ENCODE measurements around the gene RIC3. TPM values are rescaled to one million over a fixed set of nuclear protein-coding genes. Genes with fewer than 3 reads are reported as not detected.

Gene RIC3
- polyA plus RNA-seq, 1 experiment, result not detected

- DNase-seq (ENCODE audit: low read depth), result no peak
- Histone ChIP-seq H3K36me3 (ENCODE audit: control insufficient read depth, insufficient read depth, low read length) (no peaks in the 10 kb centered on the region), H3K4me3 (ENCODE audit: low read depth, low read length) (no peak overlapping the region), H3K27me3 (ENCODE audit: control insufficient read depth, insufficient read depth, low read length) (no peaks in the 10 kb centered on the region)
- ChIA-PET CTCF (interaction anchor here (0.9 to 3.6 kb wide), 5 partner anchors 12 to 62 kb away, joined by 3 to 21 read pairs (median 5); no protein-coding TSS in a partner anchor), POLR2A (no interaction called here)
- no peak for TF ChIP-seq CTCF (IDR thresholded peaks at IDR 0.05; ENCODE audit: insufficient read depth, low read depth, low read length)
Measured at GRCh38 chr11:8067929-8068575, 100.8 kb downstream of the RIC3 start.

DNA sequence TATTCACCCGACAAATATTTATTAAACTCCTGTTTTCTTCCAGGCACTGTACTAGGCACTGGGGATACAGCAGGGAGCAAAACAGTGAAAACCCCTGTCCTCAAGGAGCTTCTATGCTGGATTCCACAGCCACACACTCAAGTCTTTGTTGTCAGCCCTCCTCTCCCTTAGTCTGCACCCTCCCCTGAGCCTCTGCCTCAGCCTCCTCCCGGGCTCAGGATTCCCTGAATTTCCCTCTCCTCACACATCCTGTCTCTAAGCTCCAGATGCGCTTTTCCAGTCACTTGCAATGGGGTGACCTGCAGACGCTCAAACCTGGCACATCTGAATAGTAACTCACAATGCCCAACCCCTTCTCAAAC lies 101.3 kb downstream of the RIC3 start:
- no peak for TF ChIP-seq CTCF (IDR thresholded peaks at IDR 0.05; ENCODE audit: insufficient read depth, low read depth, low read length)
- DNase-seq (ENCODE audit: low read depth), result no peak
- ChIA-PET CTCF (interaction anchor here (0.9 to 3.6 kb wide), 6 partner anchors 12 to 61 kb away, joined by 3 to 21 read pairs (median 6); no protein-coding TSS in a partner anchor), POLR2A (no interaction called here)
- no peaks in the 10 kb centered on the region for H3K36me3 ChIP-seq (ENCODE audit: control insufficient read depth, insufficient read depth, low read length)
- no peak overlapping the region for H3K4me3 ChIP-seq (ENCODE audit: low read depth, low read length)
- no peaks in the 10 kb centered on the region for H3K27me3 ChIP-seq (ENCODE audit: control insufficient read depth, insufficient read depth, low read length)

- Histone ChIP-seq H3K36me3 (ENCODE audit: control insufficient read depth, insufficient read depth, low read length) (no peaks in the 10 kb centered on the region), H3K27me3 (ENCODE audit: control insufficient read depth, insufficient read depth, low read length) (no peaks in the 10 kb centered on the region), H3K4me3 (ENCODE audit: low read depth, low read length) (no peak overlapping the region)
- CTCF ChIA-PET, result interaction anchor here (0.9 to 3.6 kb wide), 7 partner anchors 10 to 60 kb away, joined by 3 to 21 read pairs (median 5); no protein-coding TSS in a partner anchor
- no peak for DNase-seq (ENCODE audit: low read depth)
- POLR2A ChIA-PET, result no interaction called here
- no peak for TF ChIP-seq CTCF (IDR thresholded peaks at IDR 0.05; ENCODE audit: insufficient read depth, low read depth, low read length)
Measured at GRCh38 chr11:8066911-8067455, 101.8 kb downstream of the RIC3 start.

DNA sequence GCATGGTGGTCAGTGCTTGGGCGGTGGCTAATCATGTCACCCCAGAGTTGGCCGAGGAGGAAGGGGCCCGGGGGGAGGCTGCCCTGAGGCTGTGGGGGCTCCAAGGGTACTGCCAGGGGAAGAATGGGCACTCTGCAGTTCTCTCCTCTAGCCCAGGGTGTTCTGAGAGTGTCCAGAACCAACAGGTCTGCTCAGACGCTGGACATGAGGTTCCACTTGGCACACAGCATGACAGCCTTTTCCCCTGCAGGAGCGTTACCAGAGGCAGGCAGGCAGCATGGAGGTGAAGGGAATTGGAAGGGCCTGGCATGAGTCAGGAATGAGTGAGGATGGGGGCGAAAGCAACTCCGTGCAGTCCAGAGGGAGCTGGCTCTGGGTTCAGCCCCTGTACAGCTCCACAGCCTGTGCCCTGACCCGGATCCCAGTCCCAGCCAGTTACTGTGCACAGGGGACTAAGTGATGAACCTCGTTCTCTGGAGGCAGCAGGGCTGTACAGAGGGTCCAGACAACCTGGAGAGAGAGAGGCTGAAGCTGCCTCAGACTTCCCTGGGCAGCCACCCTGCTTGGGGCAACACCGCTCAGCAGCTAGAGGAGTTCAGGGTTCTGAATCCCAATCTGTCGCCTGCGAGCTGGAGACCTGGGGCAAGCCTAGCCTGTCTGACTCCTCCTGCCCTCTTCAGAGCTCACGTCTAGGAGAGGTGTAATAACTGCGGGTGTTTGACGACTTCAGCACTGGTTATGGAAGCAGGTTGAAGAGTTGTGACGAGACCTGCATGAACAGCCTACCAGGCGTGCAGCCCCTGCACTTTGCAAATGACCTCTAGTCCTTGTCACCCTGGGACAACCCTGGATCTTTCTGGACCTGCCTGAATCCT lies 102.6 kb downstream of the RIC3 start:
- H3K36me3 ChIP-seq (ENCODE audit: control insufficient read depth, insufficient read depth, low read length), result no peaks in the 10 kb centered on the region
- ChIA-PET POLR2A (no interaction called here), CTCF (interaction anchor here (0.6 to 3.6 kb wide), 6 partner anchors 9 to 60 kb away, joined by 3 to 21 read pairs (median 6); no protein-coding TSS in a partner anchor)
- no peak for DNase-seq (ENCODE audit: low read depth)
- H3K27me3 ChIP-seq (ENCODE audit: control insufficient read depth, insufficient read depth, low read length), result no peaks in the 10 kb centered on the region
- no peak for TF ChIP-seq CTCF (IDR thresholded peaks at IDR 0.05; ENCODE audit: insufficient read depth, low read depth, low read length)
- no peak overlapping the region for H3K4me3 ChIP-seq (ENCODE audit: low read depth, low read length)

DNA sequence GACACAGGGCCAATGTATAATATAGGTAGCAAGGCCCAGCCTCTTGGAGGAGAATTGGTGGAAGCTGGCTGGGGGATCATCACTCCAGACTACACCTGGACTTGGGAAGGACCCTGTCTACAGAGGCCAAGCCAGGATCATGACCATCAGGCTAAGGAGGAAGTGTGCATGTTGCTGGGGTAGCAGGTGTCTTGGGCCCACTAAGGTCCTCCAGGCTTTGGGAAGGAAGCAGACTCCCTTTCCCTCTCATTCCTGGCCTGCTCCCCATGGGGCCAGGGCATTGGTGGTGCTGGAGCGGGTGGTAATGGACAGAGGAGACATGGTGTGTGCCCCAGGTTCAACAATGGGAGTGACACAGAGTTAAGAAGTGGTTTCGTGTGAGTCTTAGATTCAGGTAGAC lies 103.8 kb downstream of the RIC3 start:
- CTCF ChIA-PET, result interaction anchor here (2.6 kb wide), 1 partner anchor 26 kb away, joined by 12 read pairs; no protein-coding TSS in a partner anchor
- Histone ChIP-seq H3K27me3 (ENCODE audit: control insufficient read depth, insufficient read depth, low read length) (no peaks in the 10 kb centered on the region), H3K4me3 (ENCODE audit: low read depth, low read length) (no peak overlapping the region), H3K36me3 (ENCODE audit: control insufficient read depth, insufficient read depth, low read length) (no peaks in the 10 kb centered on the region)
- no peak for DNase-seq (ENCODE audit: low read depth)
- POLR2A ChIA-PET, result no interaction called here
- TF ChIP-seq CTCF (IDR thresholded peaks at IDR 0.05; ENCODE audit: insufficient read depth, low read depth, low read length), result no peak
